WTC11 (cell line): Measurements from ENCODE around the gene NUMA1. TPM values are rescaled to one million over a fixed set of nuclear protein-coding genes. Genes with fewer than 3 reads are reported as not detected.

Source experiments
- ATAC-seq: fragments of 200-7000 bp; cut with Tn5 transposase; 2 replicates; pipeline ENCODE4 v1.10.0; 2021; ENCODE audit warnings: mild to moderate bottlenecking, moderate library complexity
- CTCF ChIA-PET: fragments of 300-600 bp; sonication (Branson Sonifier 250); formaldehyde crosslinking; loops from one replicate; lab custom pipeline; 2021; ENCODE audit warnings: antibody characterized with exemption; lab: Charles Lee
- POLR2A ChIA-PET: fragments of 350-600 bp; sonication (Branson Sonifier 250); formaldehyde crosslinking; loops from one replicate; lab custom pipeline; 2021; ENCODE audit warnings: antibody characterized with exemption; lab: Charles Lee
- DNase-seq: peaks from one replicate; pipeline ENCODE4 v3.0.0; 2021; ENCODE audit warnings: low spot score
- H3K27ac Mint-ChIP-seq: 2 replicates; pipeline ENCODE4 v1.8.0; 2021; ENCODE audit warnings: mixed read lengths
- H3K27me3 Mint-ChIP-seq: 2 replicates; pipeline ENCODE4 v1.8.0; 2021; ENCODE audit warnings: low read depth, mild to moderate bottlenecking, moderate library complexity, mixed read lengths
- H3K36me3 Mint-ChIP-seq: 2 replicates; pipeline ENCODE4 v1.8.0; 2021; ENCODE audit warnings: mixed read lengths
- H3K4me1 Mint-ChIP-seq: 2 replicates; pipeline ENCODE4 v1.8.0; 2022; ENCODE audit warnings: mixed read lengths
- H3K4me3 Mint-ChIP-seq: 2 replicates; pipeline ENCODE4 v1.8.0; 2021; ENCODE audit warnings: mild to moderate bottlenecking, moderate library complexity, mixed read lengths
- H3K9me3 Mint-ChIP-seq: 2 replicates; pipeline ENCODE4 v1.8.0; 2021; ENCODE audit warnings: mixed read lengths
- AR ChIP-seq: fragments of 250-450 bp; sonication (Bioruptor Pico); IDR thresholded peaks from 2 replicates; pipeline ENCODE4 v1.9.0; 2021; ENCODE audit warnings: mild to moderate bottlenecking
- ARID4B ChIP-seq: sonication (generic); formaldehyde crosslinking; IDR thresholded peaks from 2 replicates; pipeline ENCODE4 v1.8.0; 2023; ENCODE audit warnings: missing genetic modification reagents, mild to moderate bottlenecking, borderline replicate concordance
- CREM ChIP-seq: sonication (generic); formaldehyde crosslinking; IDR thresholded peaks from 2 replicates; pipeline ENCODE4 v1.8.1; 2022; ENCODE audit warnings: mild to moderate bottlenecking, missing genetic modification reagents, moderate library complexity
- ERG ChIP-seq: fragments of 250-450 bp; sonication (Bioruptor Pico); IDR thresholded peaks from 2 replicates; pipeline ENCODE4 v1.8.0; 2021; ENCODE audit warnings: mild to moderate bottlenecking
- GABPB1 ChIP-seq: sonication (generic); formaldehyde crosslinking; IDR thresholded peaks from 2 replicates; pipeline ENCODE4 v1.8.1; 2023; ENCODE audit warnings: mild to moderate bottlenecking, missing genetic modification reagents
- GRHL2 ChIP-seq: fragments of 250-450 bp; sonication (Bioruptor Pico); IDR thresholded peaks from 2 replicates; pipeline ENCODE4 v1.8.0; 2022; ENCODE audit warnings: mild to moderate bottlenecking, moderate library complexity; ENCODE audit not compliant: insufficient replicate concordance, severe bottlenecking
- HMGA2 ChIP-seq: fragments of 250-450 bp; sonication (Bioruptor Pico); IDR thresholded peaks from 2 replicates; pipeline ENCODE4 v1.4.0; 2021; ENCODE audit warnings: mild to moderate bottlenecking, moderate library complexity
- HMGXB4 ChIP-seq: sonication (generic); formaldehyde crosslinking; IDR thresholded peaks from 2 replicates; pipeline ENCODE4 v1.8.1; 2023; ENCODE audit warnings: mild to moderate bottlenecking, moderate library complexity, missing genetic modification reagents
- MAX ChIP-seq: sonication (generic); formaldehyde crosslinking; IDR thresholded peaks from 2 replicates; pipeline ENCODE4 v1.8.0; 2022; ENCODE audit warnings: mild to moderate bottlenecking, missing genetic modification reagents
- NFATC4 ChIP-seq: fragments of 250-450 bp; sonication (Bioruptor Pico); IDR thresholded peaks from 2 replicates; pipeline ENCODE4 v1.9.0; 2021; ENCODE audit warnings: mild to moderate bottlenecking
- NFYB ChIP-seq: sonication (generic); formaldehyde crosslinking; conservative IDR thresholded peaks from 2 replicates; pipeline ENCODE4 v1.8.0; 2022; ENCODE audit warnings: low read depth, missing genetic modification reagents
- NR1H2 ChIP-seq: sonication (generic); formaldehyde crosslinking; IDR thresholded peaks from 2 replicates; pipeline ENCODE4 v1.9.0; 2021; ENCODE audit warnings: mild to moderate bottlenecking, moderate library complexity, missing genetic modification reagents
- NR2C2 ChIP-seq: sonication (generic); formaldehyde crosslinking; IDR thresholded peaks from 2 replicates; pipeline ENCODE4 v1.8.0; 2022; ENCODE audit warnings: mild to moderate bottlenecking, missing genetic modification reagents
- RORB ChIP-seq: fragments of 250-450 bp; sonication (Bioruptor Pico); IDR thresholded peaks from 2 replicates; pipeline ENCODE4 v1.9.0; 2021; ENCODE audit warnings: mild to moderate bottlenecking
- SMAD4 ChIP-seq: sonication (generic); formaldehyde crosslinking; IDR thresholded peaks from 2 replicates; pipeline ENCODE4 v1.8.0; 2022; ENCODE audit warnings: mild to moderate bottlenecking, missing genetic modification reagents
- SP1 ChIP-seq: sonication (generic); formaldehyde crosslinking; conservative IDR thresholded peaks from 2 replicates; pipeline ENCODE4 v1.8.1; 2022; ENCODE audit warnings: missing genetic modification reagents
- TEAD1 ChIP-seq: sonication (generic); formaldehyde crosslinking; IDR thresholded peaks from 2 replicates; pipeline ENCODE4 v1.8.0; 2022; ENCODE audit warnings: mild to moderate bottlenecking, missing genetic modification reagents
- ZMAT4 ChIP-seq: fragments of 250-450 bp; sonication (Bioruptor Pico); IDR thresholded peaks from 2 replicates; pipeline ENCODE4 v1.9.0; 2021; ENCODE audit warnings: mild to moderate bottlenecking
- ZNF121 ChIP-seq: sonication (generic); formaldehyde crosslinking; IDR thresholded peaks from 2 replicates; pipeline ENCODE4 v1.8.0; 2023; ENCODE audit warnings: missing genetic modification reagents
- ZNF232 ChIP-seq: sonication (generic); formaldehyde crosslinking; IDR thresholded peaks from 2 replicates; pipeline ENCODE4 v1.8.0; 2022; ENCODE audit warnings: mild to moderate bottlenecking, missing genetic modification reagents
- ZNF263 ChIP-seq: sonication (generic); formaldehyde crosslinking; IDR thresholded peaks from 2 replicates; pipeline ENCODE4 v1.8.1; 2022; ENCODE audit warnings: low read depth, mild to moderate bottlenecking, moderate library complexity, missing genetic modification reagents
- ZNF281 ChIP-seq: sonication (generic); formaldehyde crosslinking; IDR thresholded peaks from 2 replicates; pipeline ENCODE4 v1.8.0; 2023; ENCODE audit warnings: mild to moderate bottlenecking, missing genetic modification reagents
- ZNF396 ChIP-seq: fragments of 250-450 bp; sonication (Bioruptor Pico); IDR thresholded peaks from 2 replicates; pipeline ENCODE4 v1.8.0; 2021; ENCODE audit warnings: mild to moderate bottlenecking, moderate library complexity, borderline replicate concordance
- total RNA-seq: library from RNA; stranded (reverse); gene quantifications from 3 replicates; pipeline ENCODE4 v1.2.3, GENCODE V29; 2021

The NUMA1 gene
- total RNA-seq, 1 experiment from 2014 or later: 147 TPM

GRCh38 chr11:72112143-72112977, 32.0 kb upstream of the NUMA1 start, which contains the start of gene ANAPC15:
Gene ANAPC15 (minus strand): TSS chr11:72112695. CDS start chr11:72111276, 1,419 bp downstream.
- H3K36me3 Mint-ChIP-seq: peaks cover 2% of the 10 kb centered on the region; the same call in 1 of the 2 replicates
- peak within 1 kb of the TSS; percentile 99 for H3K27ac Mint-ChIP-seq
- POLR2A ChIA-PET: interaction anchor here (1.0 to 1.2 kb wide), 3 partner anchors 21 to 112 kb away, joined by 3 to 4 read pairs (median 4); partner anchors contain the start of gene INPPL1
- peaks cover 16% of the 10 kb centered on the region for H3K4me1 Mint-ChIP-seq
- peak within 1 kb of the TSS; percentile 93 for H3K4me3 Mint-ChIP-seq
- peak; percentile 98 for DNase-seq
- CTCF ChIA-PET: interaction anchor here (0.6 to 1.6 kb wide), 5 partner anchors 21 to 319 kb away, joined by 3 to 9 read pairs (median 5); no protein-coding TSS in a partner anchor
- peak; percentile 92 for ATAC-seq
- H3K27me3 Mint-ChIP-seq: peaks cover 39% of the 10 kb centered on the region
- H3K9me3 Mint-ChIP-seq: peaks cover 8% of the 10 kb centered on the region
- no peak for TF ChIP-seq GRHL2 (CRISPR knock-in tag)
- TF ChIP-seq NR2C2 (CRISPR knock-in tag): peak; percentile 92
- no peak for TF ChIP-seq HMGXB4 (CRISPR knock-in tag)
- TF ChIP-seq NFYB (CRISPR knock-in tag): peak; percentile 68
- 0 out of 2 replicates have a peak, but pooled peaks have one; percentile 39 for TF ChIP-seq TEAD1 (CRISPR knock-in tag)
- TF ChIP-seq ZNF396 (CRISPR knock-in tag): no peak
- 0 out of 2 replicates have a peak, but pooled peaks have one; percentile 19 for TF ChIP-seq AR (CRISPR knock-in tag)
- 0 out of 2 replicates have a peak, but pooled peaks have one; percentile 15 for TF ChIP-seq ZMAT4 (CRISPR knock-in tag)
- no peak for TF ChIP-seq ERG
- TF ChIP-seq HMGA2 (CRISPR knock-in tag): no peak
- no peak for TF ChIP-seq ZNF263 (CRISPR knock-in tag)
- TF ChIP-seq GABPB1 (CRISPR knock-in tag): peak; percentile 72
- TF ChIP-seq ZNF232 (CRISPR knock-in tag): peak; percentile 80
- no peak for TF ChIP-seq NR1H2 (CRISPR knock-in tag)
- 0 out of 2 replicates have a peak, but pooled peaks have one; percentile 21 for TF ChIP-seq ZNF281
- TF ChIP-seq ARID4B (CRISPR knock-in tag): peak; percentile 38; the same call in 1 of the 2 replicates
- TF ChIP-seq CREM: peak; percentile 91
- no peak for TF ChIP-seq SMAD4 (CRISPR knock-in tag)
- TF ChIP-seq RORB: no peak
- no peak for TF ChIP-seq NFATC4 (CRISPR knock-in tag)
- TF ChIP-seq MAX (CRISPR knock-in tag): peak; percentile 75; the same call in 1 of the 2 replicates
- peak; percentile 65 for TF ChIP-seq SP1 (CRISPR knock-in tag)
- no peak for TF ChIP-seq ZNF121
